Liver (tissue), 3 donors: ENCODE measurements around the gene NDC80.

Source experiments
- JUND ChIP-seq, 2 donors: IDR thresholded peaks; 2 replicates each; pipeline ENCODE4 v1.6.1; 2016; ENCODE audit warnings: antibody characterized with exemption in 2 of 2
- YY1 ChIP-seq: IDR thresholded peaks from 2 replicates; pipeline ENCODE4 v1.6.1; 2016; ENCODE audit warnings: antibody characterized with exemption, mild to moderate bottlenecking
- TF ChIP-seq, protein P1 (sequence below): fragments of 150-350 bp; IDR thresholded peaks from 2 replicates; pipeline ENCODE4 v1.5.1; 2017; ENCODE audit warnings: improper control_type of control experiment, low read depth, low read length; ENCODE audit not compliant: missing input control
- TF ChIP-seq, protein P2 (sequence below): IDR thresholded peaks from 2 replicates; pipeline ENCODE4 v1.6.1; 2016; ENCODE audit warnings: antibody characterized with exemption
- TF ChIP-seq, protein P3 (sequence below): IDR thresholded peaks from 2 replicates; pipeline ENCODE4 v1.6.1; 2016; ENCODE audit warnings: antibody characterized with exemption
- TF ChIP-seq, protein P4 (sequence below): IDR thresholded peaks from 2 replicates; pipeline ENCODE4 v1.6.1; 2016; ENCODE audit warnings: antibody characterized with exemption, mild to moderate bottlenecking
- donor health status: healthy.
- donor health status: healthy.

DNA sequence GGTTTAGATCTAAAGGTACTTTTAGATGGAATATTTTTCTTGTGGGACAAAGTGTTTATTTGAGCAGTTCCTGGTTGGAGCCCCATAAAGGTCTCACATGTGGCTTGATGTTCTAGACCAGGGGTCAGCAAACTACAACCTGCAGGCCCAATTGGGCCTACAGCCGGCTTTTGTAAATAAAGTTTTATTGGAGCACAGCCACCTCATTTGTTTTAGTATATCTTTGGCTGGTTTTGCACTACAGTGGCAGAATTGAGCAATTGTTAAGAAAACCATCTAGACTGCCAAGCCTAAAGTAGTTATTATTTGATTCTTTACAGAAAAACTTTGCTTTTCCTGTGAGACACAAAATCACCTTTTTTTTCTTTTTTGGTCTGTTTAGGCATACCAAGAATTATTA, 41.6 kb downstream of the NDC80 start:
- TF ChIP-seq, protein P1, sequence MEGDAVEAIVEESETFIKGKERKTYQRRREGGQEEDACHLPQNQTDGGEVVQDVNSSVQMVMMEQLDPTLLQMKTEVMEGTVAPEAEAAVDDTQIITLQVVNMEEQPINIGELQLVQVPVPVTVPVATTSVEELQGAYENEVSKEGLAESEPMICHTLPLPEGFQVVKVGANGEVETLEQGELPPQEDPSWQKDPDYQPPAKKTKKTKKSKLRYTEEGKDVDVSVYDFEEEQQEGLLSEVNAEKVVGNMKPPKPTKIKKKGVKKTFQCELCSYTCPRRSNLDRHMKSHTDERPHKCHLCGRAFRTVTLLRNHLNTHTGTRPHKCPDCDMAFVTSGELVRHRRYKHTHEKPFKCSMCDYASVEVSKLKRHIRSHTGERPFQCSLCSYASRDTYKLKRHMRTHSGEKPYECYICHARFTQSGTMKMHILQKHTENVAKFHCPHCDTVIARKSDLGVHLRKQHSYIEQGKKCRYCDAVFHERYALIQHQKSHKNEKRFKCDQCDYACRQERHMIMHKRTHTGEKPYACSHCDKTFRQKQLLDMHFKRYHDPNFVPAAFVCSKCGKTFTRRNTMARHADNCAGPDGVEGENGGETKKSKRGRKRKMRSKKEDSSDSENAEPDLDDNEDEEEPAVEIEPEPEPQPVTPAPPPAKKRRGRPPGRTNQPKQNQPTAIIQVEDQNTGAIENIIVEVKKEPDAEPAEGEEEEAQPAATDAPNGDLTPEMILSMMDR = no peak
- TF ChIP-seq JUND (IDR thresholded peaks at IDR 0.05) = no peak
- TF ChIP-seq, protein P2, sequence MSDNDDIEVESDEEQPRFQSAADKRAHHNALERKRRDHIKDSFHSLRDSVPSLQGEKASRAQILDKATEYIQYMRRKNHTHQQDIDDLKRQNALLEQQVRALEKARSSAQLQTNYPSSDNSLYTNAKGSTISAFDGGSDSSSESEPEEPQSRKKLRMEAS = no peak
- no peak for TF ChIP-seq YY1
- TF ChIP-seq, protein P3, sequence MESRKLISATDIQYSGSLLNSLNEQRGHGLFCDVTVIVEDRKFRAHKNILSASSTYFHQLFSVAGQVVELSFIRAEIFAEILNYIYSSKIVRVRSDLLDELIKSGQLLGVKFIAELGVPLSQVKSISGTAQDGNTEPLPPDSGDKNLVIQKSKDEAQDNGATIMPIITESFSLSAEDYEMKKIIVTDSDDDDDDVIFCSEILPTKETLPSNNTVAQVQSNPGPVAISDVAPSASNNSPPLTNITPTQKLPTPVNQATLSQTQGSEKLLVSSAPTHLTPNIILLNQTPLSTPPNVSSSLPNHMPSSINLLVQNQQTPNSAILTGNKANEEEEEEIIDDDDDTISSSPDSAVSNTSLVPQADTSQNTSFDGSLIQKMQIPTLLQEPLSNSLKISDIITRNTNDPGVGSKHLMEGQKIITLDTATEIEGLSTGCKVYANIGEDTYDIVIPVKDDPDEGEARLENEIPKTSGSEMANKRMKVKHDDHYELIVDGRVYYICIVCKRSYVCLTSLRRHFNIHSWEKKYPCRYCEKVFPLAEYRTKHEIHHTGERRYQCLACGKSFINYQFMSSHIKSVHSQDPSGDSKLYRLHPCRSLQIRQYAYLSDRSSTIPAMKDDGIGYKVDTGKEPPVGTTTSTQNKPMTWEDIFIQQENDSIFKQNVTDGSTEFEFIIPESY = no peak
- TF ChIP-seq, protein P4, sequence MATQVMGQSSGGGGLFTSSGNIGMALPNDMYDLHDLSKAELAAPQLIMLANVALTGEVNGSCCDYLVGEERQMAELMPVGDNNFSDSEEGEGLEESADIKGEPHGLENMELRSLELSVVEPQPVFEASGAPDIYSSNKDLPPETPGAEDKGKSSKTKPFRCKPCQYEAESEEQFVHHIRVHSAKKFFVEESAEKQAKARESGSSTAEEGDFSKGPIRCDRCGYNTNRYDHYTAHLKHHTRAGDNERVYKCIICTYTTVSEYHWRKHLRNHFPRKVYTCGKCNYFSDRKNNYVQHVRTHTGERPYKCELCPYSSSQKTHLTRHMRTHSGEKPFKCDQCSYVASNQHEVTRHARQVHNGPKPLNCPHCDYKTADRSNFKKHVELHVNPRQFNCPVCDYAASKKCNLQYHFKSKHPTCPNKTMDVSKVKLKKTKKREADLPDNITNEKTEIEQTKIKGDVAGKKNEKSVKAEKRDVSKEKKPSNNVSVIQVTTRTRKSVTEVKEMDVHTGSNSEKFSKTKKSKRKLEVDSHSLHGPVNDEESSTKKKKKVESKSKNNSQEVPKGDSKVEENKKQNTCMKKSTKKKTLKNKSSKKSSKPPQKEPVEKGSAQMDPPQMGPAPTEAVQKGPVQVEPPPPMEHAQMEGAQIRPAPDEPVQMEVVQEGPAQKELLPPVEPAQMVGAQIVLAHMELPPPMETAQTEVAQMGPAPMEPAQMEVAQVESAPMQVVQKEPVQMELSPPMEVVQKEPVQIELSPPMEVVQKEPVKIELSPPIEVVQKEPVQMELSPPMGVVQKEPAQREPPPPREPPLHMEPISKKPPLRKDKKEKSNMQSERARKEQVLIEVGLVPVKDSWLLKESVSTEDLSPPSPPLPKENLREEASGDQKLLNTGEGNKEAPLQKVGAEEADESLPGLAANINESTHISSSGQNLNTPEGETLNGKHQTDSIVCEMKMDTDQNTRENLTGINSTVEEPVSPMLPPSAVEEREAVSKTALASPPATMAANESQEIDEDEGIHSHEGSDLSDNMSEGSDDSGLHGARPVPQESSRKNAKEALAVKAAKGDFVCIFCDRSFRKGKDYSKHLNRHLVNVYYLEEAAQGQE = no peak
